ENCODE data around the gene CD40LG.

The CD40LG gene

GRCh38 chrX:136652822-136653723 is 5.1 kb downstream of the CD40LG start:
- DNase-seq: no peak

GRCh38 chrX:136656361-136656964 is 8.5 kb downstream of the CD40LG start:
- DNase-seq: no peak

GRCh38 chrX:136658151-136658550 is 10.2 kb downstream of the CD40LG start:
- no peak for DNase-seq

- no peak for DNase-seq
Observed at GRCh38 chrX:136659174-136659573, 11.2 kb downstream of the CD40LG start.

GRCh38 chrX:136660896-136661295 is 12.9 kb downstream of the CD40LG start:
- DNase-seq: no peak

- peak; percentile 58 for DNase-seq
Observed at GRCh38 chrX:136662104-136662503, 14.1 kb downstream of the CD40LG start.

- DNase-seq: peak; percentile 48
Observed at GRCh38 chrX:136662976-136663375, 15.0 kb downstream of the CD40LG start.

GRCh38 chrX:136665258-136665900 is 17.4 kb downstream of the CD40LG start:
- no peak for DNase-seq

GRCh38 chrX:136666088-136666487 is 18.1 kb downstream of the CD40LG start:
- no peak for DNase-seq

- no peak for DNase-seq
Observed at GRCh38 chrX:136667446-136668168, 19.6 kb downstream of the CD40LG start.

GRCh38 chrX:136671006-136671610 is 23.1 kb downstream of the CD40LG start:
- DNase-seq: no peak

- peak; percentile 75 for DNase-seq
Observed at GRCh38 chrX:136674270-136674985, 26.5 kb downstream of the CD40LG start.

- no peak for DNase-seq
Observed at GRCh38 chrX:136679531-136679930, 31.6 kb downstream of the CD40LG start.

GRCh38 chrX:136684120-136684519 is 36.2 kb downstream of the CD40LG start:
- DNase-seq: no peak

GRCh38 chrX:136687457-136687856 is 39.5 kb downstream of the CD40LG start:
- peak; percentile 38 for DNase-seq

GRCh38 chrX:136689436-136689835 is 41.5 kb downstream of the CD40LG start:
- peak; percentile 33 for DNase-seq

GRCh38 chrX:136691028-136691809 is 43.3 kb downstream of the CD40LG start:
- peak; percentile 54 for DNase-seq

GRCh38 chrX:136692271-136692670 is 44.3 kb downstream of the CD40LG start:
- DNase-seq: no peak

GRCh38 chrX:136694431-136695087 is 46.6 kb downstream of the CD40LG start:
- DNase-seq: peak; percentile 64

- DNase-seq: peak; percentile 30
Observed at GRCh38 chrX:136697156-136697555, 49.2 kb downstream of the CD40LG start.
